SU-DHL-6 (cell line): ENCODE measurements around the gene RORB.

Experiments
- CTCF ChIP-seq: fragments of 200-600 bp; sonication (generic); IDR thresholded peaks from one replicate; pipeline ENCODE4 v1.5.1; 2017; ENCODE audit warnings: antibody characterized with exemption, mild to moderate bottlenecking, low read length, moderate library complexity; ENCODE audit not compliant: insufficient read depth, poor library complexity, severe bottlenecking
- EZH2phosphoT487 ChIP-seq: fragments of 200-600 bp; sonication (generic), shearing (Covaris generic); conservative IDR thresholded peaks from 2 replicates; pipeline ENCODE4 v1.6.1; 2018; ENCODE audit warnings: mild to moderate bottlenecking, antibody characterized with exemption, low read length, moderate library complexity, mixed read lengths

- TF ChIP-seq CTCF, result no peak
- no peak for TF ChIP-seq EZH2phosphoT487
Observed at GRCh38 chr9:74589576-74589975, 92.4 kb downstream of the RORB start.
